Measurements from ENCODE around the gene C1S.
A peak's percentile ranks its signal among the peaks of the same experiment; 100 is the strongest.
"Not testable (repeated sequence)": the region's sequence is repeated elsewhere in the genome, so short reads cannot be mapped to it uniquely, and the experiment has no call there.

Gene C1S

GRCh38 chr12:7107181-7107580, 46.7 kb downstream of the C1S start:
- not testable (repeated sequence) for DNase-seq

- no peak for DNase-seq
Observed at GRCh38 chr12:7107636-7108002, 47.1 kb downstream of the C1S start.

- DNase-seq = peak; percentile 18 to 47
Observed at GRCh38 chr12:7108003-7108795, 47.7 kb downstream of the C1S start.

GRCh38 chr12:7108796-7109571, 48.5 kb downstream of the C1S start, which contains the start of gene C1RL:
TSS of gene C1RL (minus strand) at chr12:7109214. CDS start at chr12:7109180, 34 bp downstream.
- peak; percentile 37 to 41 for DNase-seq

- DNase-seq = no peak
Observed at GRCh38 chr12:7109572-7109920, 49.0 kb downstream of the C1S start.

- no peak for DNase-seq
Observed at GRCh38 chr12:7110661-7111060, 50.1 kb downstream of the C1S start.

GRCh38 chr12:7112041-7112440, 51.5 kb downstream of the C1S start:
- no peak for DNase-seq

GRCh38 chr12:7113389-7113871, 52.9 kb downstream of the C1S start:
- no peak for DNase-seq

GRCh38 chr12:7114008-7114407, 53.5 kb downstream of the C1S start:
- no peak for DNase-seq

- no peak for DNase-seq
Observed at GRCh38 chr12:7114851-7115250, 54.3 kb downstream of the C1S start.

GRCh38 chr12:7116196-7116595, 55.7 kb downstream of the C1S start:
- DNase-seq = no peak

- DNase-seq = no peak
Observed at GRCh38 chr12:7116916-7117315, 56.4 kb downstream of the C1S start.

GRCh38 chr12:7117670-7118069, 57.2 kb downstream of the C1S start:
- no peak for DNase-seq

GRCh38 chr12:7118881-7119280, 58.4 kb downstream of the C1S start:
- DNase-seq = no peak

GRCh38 chr12:7120166-7120565, 59.6 kb downstream of the C1S start:
- DNase-seq = no peak

Data from SHP77 (cell line).